Fibroblast of skin of left biceps (primary cell): ENCODE measurements around the gene KRTAP2-1.
"Not testable (repeated sequence)": the region's sequence is repeated elsewhere in the genome, so short reads cannot be mapped to it uniquely, and the experiment has no call there.

Experiments
- DNase-seq, 2 experiments: peaks; one replicate each; pipeline ENCODE4 v3.0.0-alpha.2; 2013; ENCODE audit warnings: low read depth in 2 of 2

The KRTAP2-1 gene

DNA sequence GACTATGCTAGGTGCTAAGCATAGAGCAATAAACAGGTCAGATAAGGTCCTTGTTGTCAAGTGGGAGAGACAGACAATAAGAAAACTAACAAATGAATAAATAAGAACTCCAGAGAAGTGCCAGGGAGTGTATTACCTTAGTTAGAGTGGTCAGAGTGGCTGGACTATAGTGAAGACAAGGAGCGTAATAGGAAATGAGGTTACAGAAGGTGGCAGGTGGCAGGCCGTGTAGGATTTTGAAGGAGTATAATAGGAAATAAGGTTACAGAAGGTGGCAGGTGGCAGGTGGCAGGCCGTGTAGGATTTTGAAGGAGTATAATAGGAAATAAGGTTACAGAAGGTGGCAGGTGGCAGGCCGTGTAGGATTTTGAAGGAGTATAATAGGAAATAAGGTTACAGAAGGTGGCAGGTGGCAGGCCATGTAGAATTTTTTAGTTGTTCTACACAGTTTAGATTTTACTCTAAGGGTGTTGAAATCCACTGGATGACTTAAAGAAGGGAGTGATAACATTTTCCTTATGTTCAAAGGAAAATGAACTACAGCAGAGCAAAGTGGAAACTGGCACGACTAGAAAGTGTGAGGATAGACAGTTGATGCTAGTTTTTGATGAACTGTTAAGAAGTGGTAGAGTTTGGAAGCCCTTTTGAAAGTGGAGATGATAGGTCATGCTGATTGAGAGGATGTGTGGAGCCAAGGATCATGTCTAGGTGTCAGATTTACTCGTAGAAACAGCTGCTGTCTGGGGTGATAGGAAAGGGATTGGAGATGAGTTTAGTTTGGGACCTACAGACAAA lies 34.6 kb downstream of the KRTAP2-1 start:
- DNase-seq: no peak

DNA sequence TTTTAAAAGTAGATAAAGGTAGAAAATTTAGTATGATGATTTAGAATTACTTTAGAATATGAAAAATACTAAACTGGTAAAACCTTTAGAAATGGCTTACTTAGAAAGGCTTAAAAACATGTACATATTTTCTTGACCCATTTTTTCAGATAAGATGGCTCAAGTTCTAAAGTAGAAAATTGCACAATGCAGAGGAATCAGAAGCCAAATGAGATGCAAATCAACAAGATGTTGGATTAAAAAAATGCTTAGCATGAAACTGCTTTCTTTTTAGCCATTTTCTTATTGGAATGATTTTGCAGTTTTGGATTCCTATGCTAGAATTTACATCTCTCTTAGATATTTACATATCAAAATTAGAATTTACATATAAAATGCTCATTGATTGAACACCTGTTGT lies 36.7 kb downstream of the KRTAP2-1 start:
- no peak for DNase-seq

- no peak for DNase-seq
Observed at GRCh38 chr17:41009936-41010335, 37.2 kb downstream of the KRTAP2-1 start.

- DNase-seq: no peak
Observed at GRCh38 chr17:41009301-41009760, 37.8 kb downstream of the KRTAP2-1 start.

- no peak for DNase-seq
Observed at GRCh38 chr17:41008811-41009210, 38.3 kb downstream of the KRTAP2-1 start, which contains the start of gene KRTAP3-1. Gene KRTAP3-1 (minus strand): TSS chr17:41009128. CDS start chr17:41009074, 54 bp downstream.

- no peak for DNase-seq
Observed at GRCh38 chr17:41004397-41004796, 42.7 kb downstream of the KRTAP2-1 start.

- no peak for DNase-seq
Observed at GRCh38 chr17:41003926-41004325, 43.2 kb downstream of the KRTAP2-1 start.

GRCh38 chr17:41002814-41003213 lies 44.3 kb downstream of the KRTAP2-1 start:
- DNase-seq: no peak

- no peak for DNase-seq
Observed at GRCh38 chr17:41001795-41002194, 45.3 kb downstream of the KRTAP2-1 start.

GRCh38 chr17:40999563-40999962 lies 47.6 kb downstream of the KRTAP2-1 start, which contains the start of gene KRTAP3-2:
Gene KRTAP3-2 (minus strand): TSS chr17:40999906. CDS start chr17:40999853, 53 bp downstream.
- DNase-seq: not testable (repeated sequence)

DNA sequence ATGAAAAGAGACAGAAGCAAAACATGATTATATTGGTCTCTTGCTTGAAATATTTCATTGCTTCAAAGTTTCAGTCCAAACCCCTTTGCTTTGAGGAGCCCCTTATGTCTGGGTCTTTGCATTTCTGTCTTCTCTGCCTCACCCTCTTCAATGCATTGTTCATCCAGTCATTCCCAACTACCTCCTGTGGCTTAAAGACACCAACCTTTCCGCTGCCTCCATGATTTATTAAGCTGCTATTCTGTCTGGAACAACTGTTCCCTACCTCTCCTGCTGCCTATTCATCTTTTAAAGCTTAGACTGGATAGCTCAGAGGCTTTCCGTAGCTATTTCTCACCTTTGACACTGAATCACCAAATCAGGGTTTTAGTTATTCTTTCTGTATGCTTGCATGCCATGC lies 49.8 kb downstream of the KRTAP2-1 start:
- no peak for DNase-seq

DNA sequence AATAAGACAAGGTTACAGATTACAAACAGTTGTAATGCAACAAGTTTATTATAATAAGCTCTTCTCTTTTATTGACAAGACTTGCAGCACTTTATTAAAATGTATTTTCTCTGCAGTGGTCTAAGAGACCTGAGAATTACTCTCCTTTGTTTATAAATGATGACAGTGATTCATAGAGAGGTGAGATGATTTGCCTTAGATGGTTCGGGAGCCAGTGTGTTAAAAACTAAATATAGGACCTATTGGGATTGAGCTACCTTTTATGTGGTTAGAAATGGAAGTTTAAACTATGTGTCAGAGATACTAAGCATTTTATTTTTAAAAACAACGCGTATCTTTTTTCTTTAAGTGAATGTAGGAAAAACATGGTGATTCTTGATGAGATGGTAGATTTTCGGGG lies 50.3 kb downstream of the KRTAP2-1 start:
- no peak for DNase-seq
